DMS79 (cell line): ENCODE measurements around the gene GOLGA6C.
"Not testable (repeated sequence)": the region's sequence is repeated elsewhere in the genome, so short reads cannot be mapped to it uniquely, and the experiment has no call there.

Experiments
- DNase-seq: peaks from one replicate; lab custom pipeline; 2025; lab: John Stamatoyannopoulos, UW

GOLGA6C gene

GRCh38 chr15:75258034-75258433 is at the start of gene GOLGA6C:
GOLGA6C (plus strand) TSS chr15:75258334; CDS start chr15:75258599, 265 bp downstream.
- not testable (repeated sequence) for DNase-seq

- DNase-seq = no peak
These were observed 49.4 kb upstream of the GOLGA6C start for GRCh38 chr15:75208501-75209288.

GRCh38 chr15:75209289-75209676 is 48.9 kb upstream of the GOLGA6C start:
- DNase-seq = no peak

GRCh38 chr15:75210811-75211230 is 47.3 kb upstream of the GOLGA6C start:
- no peak for DNase-seq

- no peak for DNase-seq
These were observed 46.5 kb upstream of the GOLGA6C start for GRCh38 chr15:75211436-75212199.

GRCh38 chr15:75212200-75212858 is 45.8 kb upstream of the GOLGA6C start:
- no peak for DNase-seq

GRCh38 chr15:75213212-75213767 is 44.8 kb upstream of the GOLGA6C start:
- no peak for DNase-seq

- no peak for DNase-seq
These were observed 44.3 kb upstream of the GOLGA6C start for GRCh38 chr15:75213768-75214221.

- DNase-seq = no peak
These were observed 43.6 kb upstream of the GOLGA6C start for GRCh38 chr15:75214293-75215096.

GRCh38 chr15:75215107-75216004 is 42.8 kb upstream of the GOLGA6C start:
- DNase-seq = no peak

GRCh38 chr15:75217012-75217411 is 41.1 kb upstream of the GOLGA6C start:
- DNase-seq = no peak

GRCh38 chr15:75217574-75217973 is 40.6 kb upstream of the GOLGA6C start:
- DNase-seq = not testable (repeated sequence)

GRCh38 chr15:75219507-75219929 is 38.6 kb upstream of the GOLGA6C start:
- DNase-seq = not testable (repeated sequence)

GRCh38 chr15:75223688-75224087 is 34.4 kb upstream of the GOLGA6C start:
- no peak for DNase-seq

- DNase-seq = no peak
These were observed 33.9 kb upstream of the GOLGA6C start for GRCh38 chr15:75224281-75224680.

GRCh38 chr15:75225102-75225836 is 32.9 kb upstream of the GOLGA6C start:
- not testable (repeated sequence) for DNase-seq

- DNase-seq = no peak
These were observed 32.0 kb upstream of the GOLGA6C start for GRCh38 chr15:75225951-75226732.

GRCh38 chr15:75227112-75227511 is 31.0 kb upstream of the GOLGA6C start:
- not testable (repeated sequence) for DNase-seq
